GM15510 (cell line): ENCODE data around the gene ELN.

Experiments used
- POLR2A ChIP-seq: IDR thresholded peaks from 3 replicates; pipeline ENCODE4 v1.6.1; 2011; ENCODE audit warnings: borderline replicate concordance; ENCODE audit not compliant: insufficient read length; ENCODE audit errors: extremely low read depth

ELN gene

GRCh38 chr7:74056096-74056915, 28.3 kb downstream of the ELN start:
- no peak for TF ChIP-seq POLR2A

DNA sequence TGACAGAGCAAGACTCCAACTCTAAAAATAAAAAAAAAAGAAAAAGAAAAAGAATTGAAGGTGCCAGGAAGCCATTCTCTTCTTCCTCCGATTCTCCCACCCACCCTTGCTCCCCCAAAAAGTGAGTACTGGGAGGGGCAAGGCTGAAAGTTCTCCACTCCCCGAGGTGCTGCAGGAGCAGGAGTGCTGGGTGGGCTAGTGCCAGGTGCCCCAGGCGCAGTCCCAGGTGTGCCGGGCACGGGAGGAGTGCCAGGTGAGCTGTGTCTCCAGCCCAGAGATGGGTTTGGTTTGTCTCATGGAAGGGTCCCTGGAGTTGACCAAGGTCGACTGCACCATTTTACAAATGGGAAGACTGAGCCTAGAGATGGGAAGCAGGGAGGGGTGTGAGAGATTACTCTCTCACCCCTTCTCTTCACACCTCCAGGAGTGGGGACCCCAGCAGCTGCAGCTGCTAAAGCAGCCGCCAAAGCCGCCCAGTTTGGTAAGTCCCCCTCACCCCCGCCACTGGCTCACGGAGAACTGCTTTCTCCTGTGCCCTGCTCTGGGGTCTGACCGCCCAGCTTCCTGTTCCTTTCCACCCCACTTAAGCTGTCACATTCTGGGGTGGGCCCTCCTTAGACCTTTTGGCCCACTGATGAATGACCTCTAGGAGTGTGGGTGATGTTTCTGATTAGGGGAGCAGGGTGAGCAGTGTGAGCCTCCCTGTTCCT, 29.4 kb downstream of the ELN start:
- TF ChIP-seq POLR2A = no peak

DNA sequence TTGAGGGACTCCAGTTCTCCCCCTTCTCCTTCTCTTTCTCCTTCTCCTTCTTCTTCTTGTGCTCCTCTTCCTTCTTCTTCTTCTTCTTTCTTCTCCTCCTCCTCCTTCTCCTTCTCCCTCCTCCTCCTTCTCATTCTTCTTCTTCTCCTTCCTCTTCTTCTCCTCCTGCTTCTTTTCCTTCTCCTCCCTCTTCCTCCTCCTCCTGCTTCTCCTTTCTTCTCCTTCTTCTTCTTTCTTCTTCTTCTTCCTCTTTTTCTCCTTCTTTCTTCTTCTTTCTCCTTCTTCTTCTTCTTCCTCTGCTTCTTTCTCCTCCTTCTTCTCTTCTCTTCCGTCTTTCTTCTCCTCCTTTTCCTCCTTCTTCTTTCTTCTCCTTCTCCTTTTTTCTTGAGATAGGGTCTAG, 30.0 kb downstream of the ELN start:
- no peak for TF ChIP-seq POLR2A

- TF ChIP-seq POLR2A = no peak
Observed at GRCh38 chr7:74058486-74058885, 30.5 kb downstream of the ELN start.

DNA sequence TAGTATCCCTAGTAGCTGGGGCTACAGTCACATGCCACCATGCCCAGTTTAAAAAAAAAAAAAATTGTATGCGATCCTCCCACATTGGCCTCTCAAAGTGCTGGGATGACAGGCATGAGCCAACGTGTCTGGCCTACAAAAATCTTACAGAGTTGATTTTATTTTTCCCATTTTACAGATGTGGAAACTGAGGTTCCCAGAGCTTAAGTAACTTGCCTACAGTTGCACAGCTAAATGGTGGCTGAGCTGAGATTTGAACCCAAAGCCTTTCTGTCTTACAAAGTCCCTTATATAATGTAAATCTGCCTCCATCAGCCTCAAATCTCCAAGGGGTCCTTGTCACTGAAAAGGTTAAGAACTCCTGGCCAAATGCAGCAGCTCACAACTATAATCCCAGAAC, 31.1 kb downstream of the ELN start:
- no peak for TF ChIP-seq POLR2A

DNA sequence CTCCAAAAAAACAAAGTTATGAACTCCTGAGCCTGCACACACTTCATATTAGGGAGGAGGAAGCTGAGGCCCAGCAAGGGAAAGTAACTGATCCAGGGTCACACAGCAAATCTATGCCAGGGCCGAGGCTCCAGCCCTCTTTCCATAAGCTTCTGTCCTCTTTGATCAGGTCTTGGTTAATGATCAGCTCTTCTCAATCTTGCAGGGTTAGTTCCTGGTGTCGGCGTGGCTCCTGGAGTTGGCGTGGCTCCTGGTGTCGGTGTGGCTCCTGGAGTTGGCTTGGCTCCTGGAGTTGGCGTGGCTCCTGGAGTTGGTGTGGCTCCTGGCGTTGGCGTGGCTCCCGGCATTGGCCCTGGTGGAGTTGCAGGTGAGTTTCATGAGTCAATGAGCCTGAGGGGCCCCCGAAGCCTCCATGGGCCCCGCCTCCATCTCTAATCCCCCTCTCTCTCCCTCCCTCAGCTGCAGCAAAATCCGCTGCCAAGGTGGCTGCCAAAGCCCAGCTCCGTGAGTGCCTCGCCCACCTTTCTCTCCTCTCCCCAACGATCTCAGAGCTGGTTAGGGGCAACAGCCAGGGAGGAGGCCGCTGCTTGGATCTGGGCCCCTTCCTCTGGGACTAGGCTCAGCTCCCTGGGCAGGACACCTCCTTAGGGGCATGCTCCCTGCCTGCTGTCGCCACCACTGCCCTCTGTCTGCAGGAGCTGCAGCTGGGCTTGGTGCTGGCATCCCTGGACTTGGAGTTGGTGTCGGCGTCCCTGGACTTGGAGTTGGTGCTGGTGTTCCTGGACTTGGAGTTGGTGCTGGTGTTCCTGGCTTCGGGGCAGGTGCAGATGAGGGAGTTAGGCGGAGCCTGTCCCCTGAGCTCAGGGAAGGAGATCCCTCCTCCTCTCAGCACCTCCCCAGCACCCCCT, 32.0 kb downstream of the ELN start:
- no peak for TF ChIP-seq POLR2A

DNA sequence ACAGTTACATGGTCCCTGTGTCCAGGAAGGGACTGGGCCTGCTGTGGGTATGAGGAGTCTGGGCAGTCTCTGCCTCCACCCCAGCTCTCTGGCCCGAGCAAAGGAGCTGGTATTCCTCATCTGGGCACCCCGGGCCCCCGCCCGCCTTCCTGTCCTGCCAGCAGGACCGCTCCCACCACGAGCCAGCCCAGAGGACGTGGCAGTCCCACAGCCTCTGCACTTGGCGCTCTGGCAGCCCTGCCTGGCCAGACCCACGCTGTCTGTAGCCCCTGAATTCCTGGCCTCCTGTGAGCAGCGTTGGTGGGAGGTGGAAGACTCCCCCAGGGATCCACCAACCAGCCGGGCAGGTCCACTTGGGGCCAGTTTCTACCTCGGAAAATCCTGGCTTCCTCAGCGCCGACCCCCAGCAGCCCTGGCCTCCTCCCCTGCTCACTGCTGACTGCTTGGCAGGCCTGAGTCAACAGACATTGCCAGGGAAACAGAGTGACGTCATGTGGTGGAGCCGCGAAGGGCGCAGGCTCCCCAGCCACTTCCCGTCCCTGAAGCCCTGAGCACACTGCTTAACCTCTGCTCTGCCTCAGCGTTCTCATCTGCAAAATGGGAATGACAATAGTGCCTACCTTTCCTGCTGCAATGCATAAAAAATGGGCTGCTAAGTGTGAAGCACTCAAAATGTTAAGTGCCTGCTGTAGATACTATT, 34.0 kb downstream of the ELN start:
- TF ChIP-seq POLR2A = no peak

DNA sequence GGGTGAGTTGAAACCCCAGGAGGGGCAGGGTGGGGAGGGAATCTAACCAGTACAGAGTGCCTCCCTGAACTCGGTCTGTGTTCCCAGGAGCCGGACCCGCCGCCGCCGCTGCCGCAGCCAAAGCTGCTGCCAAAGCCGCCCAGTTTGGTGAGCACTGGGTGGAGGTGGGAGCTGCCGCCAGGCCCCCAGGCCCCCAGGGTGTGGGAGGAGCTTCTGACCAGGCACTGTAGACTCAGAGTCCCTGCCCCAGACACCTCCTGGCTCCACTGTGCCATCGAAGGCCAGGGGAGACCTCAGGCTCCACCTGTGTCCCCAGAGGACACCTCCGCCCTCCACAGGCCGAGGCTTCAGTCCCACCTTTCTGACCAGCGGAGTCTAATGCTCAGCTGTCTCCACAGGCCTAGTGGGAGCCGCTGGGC, 35.3 kb downstream of the ELN start:
- TF ChIP-seq POLR2A = no peak

GRCh38 chr7:74063646-74064045, 35.7 kb downstream of the ELN start:
- TF ChIP-seq POLR2A = no peak

DNA sequence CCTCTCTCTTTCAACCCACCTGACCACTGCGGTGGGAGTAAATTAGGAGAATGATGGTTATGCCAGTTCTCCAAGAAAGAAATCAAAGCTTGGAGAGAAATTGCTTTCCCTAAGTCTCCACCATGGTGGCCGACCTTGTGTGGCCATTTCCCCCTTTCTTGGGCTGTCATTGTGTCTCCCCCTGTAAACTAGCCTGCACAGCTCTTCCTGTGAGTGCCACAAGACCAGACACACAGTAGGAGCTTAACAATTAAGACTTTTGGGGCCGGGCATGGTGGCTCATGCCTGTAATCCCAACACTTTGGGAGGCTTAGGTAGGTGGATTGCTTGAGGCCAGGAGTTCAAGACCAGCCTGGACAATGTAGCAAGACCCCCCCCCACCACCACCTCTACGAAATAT, 36.7 kb downstream of the ELN start:
- no peak for TF ChIP-seq POLR2A

DNA sequence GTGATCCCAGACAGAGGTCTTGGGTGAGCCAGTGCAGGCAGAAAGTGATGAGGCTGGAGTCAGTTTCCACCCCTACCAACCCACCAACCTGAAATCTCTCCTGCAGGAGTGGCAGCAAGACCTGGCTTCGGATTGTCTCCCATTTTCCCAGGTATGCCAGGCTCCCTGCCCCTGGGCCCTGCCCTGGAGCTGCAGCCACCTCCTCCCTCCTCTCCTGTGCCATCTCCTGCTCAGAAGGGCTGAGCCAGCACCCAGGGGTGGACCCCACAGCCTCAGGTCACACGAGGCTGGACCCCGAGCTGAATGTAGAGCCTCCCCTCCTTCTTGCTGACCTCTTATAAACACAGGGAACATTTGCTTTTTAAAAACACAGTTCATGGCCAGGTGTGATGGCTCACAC, 38.7 kb downstream of the ELN start:
- TF ChIP-seq POLR2A = no peak

DNA sequence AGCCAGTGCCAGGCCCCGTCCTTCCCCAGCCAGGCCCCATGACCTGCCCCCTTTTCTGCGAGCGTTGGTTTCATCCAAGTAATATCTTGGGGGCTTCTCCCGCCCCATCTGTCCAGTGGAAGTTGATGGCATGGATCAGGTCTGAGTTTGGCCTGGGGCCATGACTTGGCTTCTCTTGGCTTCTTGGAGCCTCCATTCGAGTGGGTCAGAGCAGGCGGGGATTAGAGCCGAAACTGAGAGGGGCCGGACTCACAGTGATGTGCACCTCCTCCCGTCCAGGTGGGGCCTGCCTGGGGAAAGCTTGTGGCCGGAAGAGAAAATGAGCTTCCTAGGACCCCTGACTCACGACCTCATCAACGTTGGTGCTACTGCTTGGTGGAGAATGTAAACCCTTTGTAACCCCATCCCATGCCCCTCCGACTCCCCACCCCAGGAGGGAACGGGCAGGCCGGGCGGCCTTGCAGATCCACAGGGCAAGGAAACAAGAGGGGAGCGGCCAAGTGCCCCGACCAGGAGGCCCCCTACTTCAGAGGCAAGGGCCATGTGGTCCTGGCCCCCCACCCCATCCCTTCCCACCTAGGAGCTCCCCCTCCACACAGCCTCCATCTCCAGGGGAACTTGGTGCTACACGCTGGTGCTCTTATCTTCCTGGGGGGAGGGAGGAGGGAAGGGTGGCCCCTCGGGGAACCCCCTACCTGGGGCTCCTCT, 40.6 kb downstream of the ELN start:
- TF ChIP-seq POLR2A = no peak

DNA sequence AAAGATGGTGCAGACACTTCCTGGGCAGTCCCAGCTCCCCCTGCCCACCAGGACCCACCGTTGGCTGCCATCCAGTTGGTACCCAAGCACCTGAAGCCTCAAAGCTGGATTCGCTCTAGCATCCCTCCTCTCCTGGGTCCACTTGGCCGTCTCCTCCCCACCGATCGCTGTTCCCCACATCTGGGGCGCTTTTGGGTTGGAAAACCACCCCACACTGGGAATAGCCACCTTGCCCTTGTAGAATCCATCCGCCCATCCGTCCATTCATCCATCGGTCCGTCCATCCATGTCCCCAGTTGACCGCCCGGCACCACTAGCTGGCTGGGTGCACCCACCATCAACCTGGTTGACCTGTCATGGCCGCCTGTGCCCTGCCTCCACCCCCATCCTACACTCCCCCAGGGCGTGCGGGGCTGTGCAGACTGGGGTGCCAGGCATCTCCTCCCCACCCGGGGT, 41.1 kb downstream of the ELN start:
- no peak for TF ChIP-seq POLR2A
